ENCODE results near the gene EYS. TPM values are rescaled to one million over a fixed set of nuclear protein-coding genes. Genes with fewer than 3 reads are reported as not detected.

EYS gene
- total and polyA plus RNA-seq, 2 of the 13 experiments (the other 11 are each of a cell fraction or from before 2014, with no cell fraction given): 0.04 to 0.07 TPM

GRCh38 chr6:65052626-65053025 is 654.4 kb downstream of the EYS start:
- CTCF ChIA-PET (ENCODE audit: low intra/inter-chr PET ratio, low total read pairs): no interaction called here
- WGBS (ENCODE audit: low lambda C conversion rate): 19% methylated on average over 2 of the region's 2 CpGs
- no peak for TF ChIP-seq NFE2 (CRISPR knock-in tag; IDR thresholded peaks at IDR 0.05)
- no peak for TF ChIP-seq ZNF792 (CRISPR knock-in tag; IDR thresholded peaks at IDR 0.05)

GRCh38 chr6:65045801-65046200 is 661.2 kb downstream of the EYS start:
- TF ChIP-seq ONECUT2 (CRISPR knock-in tag; IDR thresholded peaks at IDR 0.05) (no peak), CEBPB (IDR thresholded peaks at IDR 0.05; ENCODE audit: borderline replicate concordance, low read depth, low read length) (peak; percentile 79; the same call in 1 of the 2 replicates), ATF7 (IDR thresholded peaks at IDR 0.05) (peak; percentile 55), ATF7 (CRISPR knock-in tag; IDR thresholded peaks at IDR 0.05) (no peak)
- Histone ChIP-seq H2AFZ (ENCODE audit: low read length) (no peak overlapping the region), H3K27ac (ENCODE audit: extremely low read length, insufficient read depth, low read length) (no peak overlapping the region), H3K36me3 (replicated peaks in 1 of 2; ENCODE audit: control insufficient read depth in 1 of 2, insufficient read depth in 2 of 2, low read length in 2 of 2) (no peaks in the 10 kb centered on the region), H3K4me1 (ENCODE audit: insufficient read depth, low read length) (no peaks in the 10 kb centered on the region), H3K4me3 (replicated peaks in 1 of 3; ENCODE audit: insufficient read depth in 1 of 3, low read depth in 2 of 3, low read length in 3 of 3) (no peak overlapping the region), H3K79me2 (ENCODE audit: insufficient read depth, low read length) (no peaks in the 10 kb centered on the region), H4K20me1 (ENCODE audit: insufficient read depth, low read length) (no peaks in the 10 kb centered on the region), H3K9me3 (ENCODE audit: low read length) (no peaks in the 10 kb centered on the region), H3K27me3 (ENCODE audit: control insufficient read depth in 1 of 2, insufficient read depth in 2 of 2, low read length in 2 of 2) (no peaks in the 10 kb centered on the region), H3K9ac (ENCODE audit: insufficient read depth, low read depth, low read length) (no peak overlapping the region), H3K4me2 (ENCODE audit: low read depth, low read length) (no peak overlapping the region)
- DNase-seq (ENCODE audit: low spot score): no peak
- in situ Hi-C loops (cut with HindIII; ENCODE audit: extremely low pct_ligation_motif_present, low pct_unique_long_range_greater_than_20kb): no loop called here
- CTCF ChIA-PET (ENCODE audit: low intra/inter-chr PET ratio, low total read pairs): no interaction called here
- FAIRE-seq: no peak
- ATAC-seq: no peak
- intact Hi-C loops (cut with micrococcal nuclease; ENCODE audit: unreplicated experiment): no loop called here
- BruUV-seq (replicated peaks): no TSS peak
- POLR2A ChIA-PET: no interaction called here

More at GRCh38 chr6:65052626-65053025, 654.4 kb downstream of the EYS start:
- Histone ChIP-seq H3K4me2 (ENCODE audit: low read depth, low read length) (no peak overlapping the region), H3K4me1 (ENCODE audit: insufficient read depth, low read length) (no peaks in the 10 kb centered on the region), H3K4me3 (replicated peaks in 1 of 3; ENCODE audit: insufficient read depth in 1 of 3, low read depth in 2 of 3, low read length in 3 of 3) (no peak overlapping the region), H3K27me3 (ENCODE audit: control insufficient read depth in 1 of 2, insufficient read depth in 2 of 2, low read length in 2 of 2) (no peaks in the 10 kb centered on the region), H2AFZ (ENCODE audit: low read length) (no peak overlapping the region), H3K36me3 (replicated peaks in 1 of 2; ENCODE audit: control insufficient read depth in 1 of 2, insufficient read depth in 2 of 2, low read length in 2 of 2) (no peaks in the 10 kb centered on the region), H3K9ac (ENCODE audit: insufficient read depth, low read depth, low read length) (no peak overlapping the region), H3K9me3 (ENCODE audit: low read length) (no peaks in the 10 kb centered on the region), H3K27ac (ENCODE audit: extremely low read length, insufficient read depth, low read length) (no peak overlapping the region), H3K79me2 (ENCODE audit: insufficient read depth, low read length) (no peaks in the 10 kb centered on the region), H4K20me1 (ENCODE audit: insufficient read depth, low read length) (no peaks in the 10 kb centered on the region)
- DNase-seq (ENCODE audit: low spot score): no peak
- no TSS peak for BruUV-seq (replicated peaks)
- in situ Hi-C loops (cut with HindIII; ENCODE audit: extremely low pct_ligation_motif_present, low pct_unique_long_range_greater_than_20kb): no loop called here
- FAIRE-seq: no peak
- POLR2A ChIA-PET: no interaction called here
- ATAC-seq: no peak
- intact Hi-C loops (cut with micrococcal nuclease; ENCODE audit: unreplicated experiment): no loop called here

Data from HepG2 (cell line).